ENCODE results near the gene WDR37. TPM values are rescaled to one million over a fixed set of nuclear protein-coding genes. Genes with fewer than 3 reads are reported as not detected.

The WDR37 gene
- total and polyA plus RNA-seq, 10 of the 15 experiments (the other 5 are each of a cell fraction or from before 2014, with no cell fraction given) = 1.9 to 11.1 (median 7.1) TPM

DNA sequence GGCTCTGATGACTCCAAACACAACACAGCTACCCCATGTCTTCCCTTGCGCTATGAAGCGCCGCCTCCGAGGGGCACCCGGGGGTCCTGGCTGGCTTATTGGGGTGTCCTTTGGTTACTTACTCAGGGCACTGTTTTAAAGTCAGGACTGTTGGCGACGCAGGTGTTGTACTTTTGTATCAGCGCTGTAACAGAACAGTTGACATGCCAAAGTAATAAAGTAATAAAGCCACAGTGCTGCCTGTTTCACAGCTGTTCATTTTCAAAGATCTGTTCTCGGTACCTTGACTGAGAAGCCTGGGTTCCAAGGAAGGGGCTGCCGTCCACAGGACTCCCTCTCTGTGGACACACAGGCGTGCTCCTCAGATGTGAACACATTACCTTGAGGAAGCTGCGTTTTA, 64.1 kb downstream of the WDR37 start (continued):
- TF ChIP-seq E2F4 (IDR thresholded peaks at IDR 0.05; ENCODE audit: low read depth, low read length) (no peak), NR2C1 (IDR thresholded peaks at IDR 0.05) (no peak), TARDBP (IDR thresholded peaks at IDR 0.05; ENCODE audit: borderline replicate concordance) (no peak), RCOR1 (conservative IDR thresholded peaks at IDR 0.05; ENCODE audit: low read depth, low read length) (no peak), GABPA (IDR thresholded peaks at IDR 0.05; ENCODE audit: low read depth) (no peak), IKZF1 (conservative IDR thresholded peaks at IDR 0.05) (no peak), USF2 (IDR thresholded peaks at IDR 0.05; ENCODE audit: borderline replicate concordance, low read depth, low read length) (no peak), GATAD2B (conservative IDR thresholded peaks at IDR 0.05; ENCODE audit: low read depth) (no peak), CREB1 (IDR thresholded peaks at IDR 0.05; ENCODE audit: low read depth) (no peak)

- H4K20me1 ChIP-seq (ENCODE audit: control insufficient read depth, insufficient read depth) = no peaks in the 10 kb centered on the region
- in situ Hi-C loops (cut with MboI) = no loop called here
- WGBS (ENCODE audit: insufficient coverage, insufficient replicate concordance, low lambda C conversion rate, missing lambda C conversion rate) = 98% methylated on average over 20 of the region's 22 CpGs
- FAIRE-seq (no peak), ATAC-seq (no peak), DNase-seq (ENCODE audit: low read depth, low spot score) (no peak)
- intact Hi-C loops (cut with micrococcal nuclease; ENCODE audit: unreplicated experiment) = no loop called here
- H2AFZ ChIP-seq (ENCODE audit: control insufficient read depth, low read depth, low read length) = no peak overlapping the region
- H3K9ac ChIP-seq (ENCODE audit: control insufficient read depth, insufficient read depth, low read length) = no peak overlapping the region
- no peaks in the 10 kb centered on the region for H3K27me3 ChIP-seq (replicated peaks in 1 of 2; ENCODE audit: control insufficient read depth in 2 of 2, insufficient read depth in 2 of 2, low read length in 1 of 2)
- H3K4me3 ChIP-seq = no peak overlapping the region
- ChIA-PET RAD21 (ENCODE audit: unreplicated experiment) (no interaction called here), CTCF (no interaction called here), POLR2A (no interaction called here), SMC1A (ENCODE audit: uncharacterized antibody, unreplicated experiment) (no interaction called here)
- H3K79me2 ChIP-seq (ENCODE audit: control insufficient read depth, insufficient read depth, low read length) = no peaks in the 10 kb centered on the region
- no peak overlapping the region for H3K4me2 ChIP-seq (ENCODE audit: control insufficient read depth, insufficient read depth)
- no TSS peak for BruUV-seq (replicated peaks)
- H3K36me3 ChIP-seq (ENCODE audit: control insufficient read depth in 2 of 2, insufficient read depth in 2 of 2, low read length in 1 of 2) = peaks cover 19 to 54% of the 10 kb centered on the region in 2 experiments
- no peaks in the 10 kb centered on the region for H3K4me1 ChIP-seq (ENCODE audit: control insufficient read depth, insufficient read depth, low read length)
- TF ChIP-seq NR2C2 (IDR thresholded peaks at IDR 0.05; ENCODE audit: borderline replicate concordance, control insufficient read depth, insufficient read length, low read depth) = no peak
- no peak for TF ChIP-seq ZNF384 (IDR thresholded peaks at IDR 0.05; ENCODE audit: borderline replicate concordance, low read depth, low read length)
- TF ChIP-seq KDM1A (IDR thresholded peaks at IDR 0.05; ENCODE audit: borderline replicate concordance) = no peak
- TF ChIP-seq NR2C1 (IDR thresholded peaks at IDR 0.05) = no peak
- TF ChIP-seq, protein P1, sequence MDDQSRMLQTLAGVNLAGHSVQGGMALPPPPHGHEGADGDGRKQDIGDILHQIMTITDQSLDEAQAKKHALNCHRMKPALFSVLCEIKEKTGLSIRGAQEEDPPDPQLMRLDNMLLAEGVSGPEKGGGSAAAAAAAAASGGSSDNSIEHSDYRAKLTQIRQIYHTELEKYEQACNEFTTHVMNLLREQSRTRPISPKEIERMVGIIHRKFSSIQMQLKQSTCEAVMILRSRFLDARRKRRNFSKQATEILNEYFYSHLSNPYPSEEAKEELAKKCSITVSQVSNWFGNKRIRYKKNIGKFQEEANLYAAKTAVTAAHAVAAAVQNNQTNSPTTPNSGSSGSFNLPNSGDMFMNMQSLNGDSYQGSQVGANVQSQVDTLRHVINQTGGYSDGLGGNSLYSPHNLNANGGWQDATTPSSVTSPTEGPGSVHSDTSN (IDR thresholded peaks at IDR 0.05; ENCODE audit: insufficient replicate concordance, low read depth, low read length) = no peak
- TF ChIP-seq EP300 (IDR thresholded peaks at IDR 0.05; ENCODE audit: borderline replicate concordance in 1 of 2, control insufficient read depth in 1 of 2, low read depth in 2 of 2, low read length in 2 of 2) = no peak
- no peak for TF ChIP-seq CREB1 (IDR thresholded peaks at IDR 0.05; ENCODE audit: low read depth)
- no peaks in the 10 kb centered on the region for H3K9me3 ChIP-seq (replicated peaks; ENCODE audit: control insufficient read depth, insufficient read depth, low read length)
- no peak overlapping the region for H3K27ac ChIP-seq (ENCODE audit: control insufficient read depth, insufficient read depth)
Measured at GRCh38 chr10:1120801-1121211, 64.6 kb downstream of the WDR37 start.

Measured in GM12878 (cell line).